LNCaP clone FGC (cell line): ENCODE measurements around the gene MAP4K1.
A peak's percentile ranks its signal among the peaks of the same experiment; 100 is the strongest.

Source experiments
- DNase-seq: peaks from one replicate; pipeline ENCODE4 v3.0.0-alpha.2; 2011; ENCODE audit warnings: low read depth
- H3K4me3 ChIP-seq: 2 replicates; pipeline ENCODE4 v1.5.1; 2011; ENCODE audit warnings: mild to moderate bottlenecking, low read depth, low read length, control low read depth
- CTCF ChIP-seq: IDR thresholded peaks from 2 replicates; pipeline ENCODE4 v1.5.1; 2012; ENCODE audit warnings: mild to moderate bottlenecking; ENCODE audit not compliant: control insufficient read depth, insufficient read depth; ENCODE audit errors: extremely low read depth

MAP4K1 gene

GRCh38 chr19:38549942-38550341, 67.8 kb downstream of the MAP4K1 start:
- no peak overlapping the region for H3K4me3 ChIP-seq
- no peak for DNase-seq
- no peak for TF ChIP-seq CTCF

- TF ChIP-seq CTCF = no peak
- no peak overlapping the region for H3K4me3 ChIP-seq
- no peak for DNase-seq
Observed at GRCh38 chr19:38549061-38549460, 68.7 kb downstream of the MAP4K1 start.

GRCh38 chr19:38547421-38547820, 70.3 kb downstream of the MAP4K1 start:
- no peak for DNase-seq
- no peak for TF ChIP-seq CTCF
- H3K4me3 ChIP-seq = no peak overlapping the region

- no peak for DNase-seq
Observed at GRCh38 chr19:38545596-38545995, 72.2 kb downstream of the MAP4K1 start.

GRCh38 chr19:38544569-38545315, 73.0 kb downstream of the MAP4K1 start:
- no peak for TF ChIP-seq CTCF
- no peak overlapping the region for H3K4me3 ChIP-seq
- peak; percentile 52 for DNase-seq

More at GRCh38 chr19:38545596-38545995, 72.2 kb downstream of the MAP4K1 start:
- no peak for TF ChIP-seq CTCF
- no peak overlapping the region for H3K4me3 ChIP-seq

- peak; percentile 58 for TF ChIP-seq CTCF
- peak; percentile 45 for DNase-seq
- peak overlapping the region; percentile 36 for H3K4me3 ChIP-seq
Observed at GRCh38 chr19:38543807-38544568, 73.8 kb downstream of the MAP4K1 start.

- no peak for TF ChIP-seq CTCF
- peak overlapping the region; percentile 36; the same call in 1 of the 2 replicates for H3K4me3 ChIP-seq
- DNase-seq = no peak
Observed at GRCh38 chr19:38543286-38543806, 74.4 kb downstream of the MAP4K1 start.
